GM12865 (cell line): Measurements from ENCODE around the gene C15orf39.
"Not testable (repeated sequence)": the region's sequence is repeated elsewhere in the genome, so short reads cannot be mapped to it uniquely, and the experiment has no call there.

ENCODE experiments used
- DNase-seq: peaks from one replicate; pipeline ENCODE4 v3.0.0; 2010; ENCODE audit warnings: low read depth
- H3K4me3 ChIP-seq: 2 replicates; pipeline ENCODE4 v1.5.1; 2011; ENCODE audit warnings: mild to moderate bottlenecking, low read depth, low read length, control low read depth
- CTCF ChIP-seq: IDR thresholded peaks from 2 replicates; pipeline ENCODE4 v1.5.1; 2011; ENCODE audit warnings: low read length, control low read depth, low read depth, inconsistent platforms; ENCODE audit not compliant: insufficient read depth; ENCODE audit errors: missing control alignments

Gene C15orf39

GRCh38 chr15:75213212-75213767 is 11.6 kb downstream of the C15orf39 start:
- TF ChIP-seq CTCF: no peak
- no peak overlapping the region for H3K4me3 ChIP-seq
- no peak for DNase-seq

GRCh38 chr15:75213768-75214221 is 12.1 kb downstream of the C15orf39 start:
- H3K4me3 ChIP-seq: no peak overlapping the region
- DNase-seq: peak; percentile 47
- TF ChIP-seq CTCF: no peak

- no peak overlapping the region for H3K4me3 ChIP-seq
- DNase-seq: peak; percentile 49
- TF ChIP-seq CTCF: no peak
These were observed 12.8 kb downstream of the C15orf39 start for GRCh38 chr15:75214293-75215096.

- no peak overlapping the region for H3K4me3 ChIP-seq
- TF ChIP-seq CTCF: no peak
- peak; percentile 62 for DNase-seq
These were observed 13.7 kb downstream of the C15orf39 start for GRCh38 chr15:75215107-75216004.

- TF ChIP-seq CTCF: no peak
These were observed 15.3 kb downstream of the C15orf39 start for GRCh38 chr15:75217012-75217411.

GRCh38 chr15:75217574-75217973 is 15.9 kb downstream of the C15orf39 start:
- not testable (repeated sequence) for H3K4me3 ChIP-seq, DNase-seq

More at GRCh38 chr15:75217012-75217411, 15.3 kb downstream of the C15orf39 start:
- no peak for DNase-seq
- H3K4me3 ChIP-seq: no peak overlapping the region

GRCh38 chr15:75219507-75219929 is 17.8 kb downstream of the C15orf39 start:
- DNase-seq: not testable (repeated sequence)

More at GRCh38 chr15:75219507-75219929, 17.8 kb downstream of the C15orf39 start:
- H3K4me3 ChIP-seq: not testable (repeated sequence)
